Activated CD4-positive, alpha-beta T cell treated with anti-CD3 and anti-CD28 coated beads for 4 hours (primary cell): ENCODE results near the gene SFI1.
A peak's percentile ranks its signal among the peaks of the same experiment; 100 is the strongest.
"Not testable (repeated sequence)": the region's sequence is repeated elsewhere in the genome, so short reads cannot be mapped to it uniquely, and the experiment has no call there.

Experiments
- DNase-seq, 2 donors: peaks; one replicate each; pipeline ENCODE4 v3.0.0-alpha.2; 2020

Gene SFI1

GRCh38 chr22:31544481-31545480 lies 48.4 kb downstream of the SFI1 start:
- no peak for DNase-seq

- DNase-seq = no peak
Measured at GRCh38 chr22:31550871-31551370, 54.6 kb downstream of the SFI1 start.

- DNase-seq = peak in 1 of 2 donors; percentile 14
Measured at GRCh38 chr22:31556627-31557203, 60.4 kb downstream of the SFI1 start.

GRCh38 chr22:31558546-31558945 lies 62.2 kb downstream of the SFI1 start:
- DNase-seq = not testable (repeated sequence)

- peak; percentile 39 to 44 for DNase-seq
Measured at GRCh38 chr22:31561238-31561887, 65.0 kb downstream of the SFI1 start.

- DNase-seq = no peak
Measured at GRCh38 chr22:31561970-31562369, 65.6 kb downstream of the SFI1 start.

GRCh38 chr22:31566484-31566883 lies 70.1 kb downstream of the SFI1 start:
- no peak for DNase-seq

GRCh38 chr22:31567196-31567595 lies 70.9 kb downstream of the SFI1 start:
- DNase-seq = no peak

- no peak for DNase-seq
Measured at GRCh38 chr22:31567702-31568101, 71.4 kb downstream of the SFI1 start.

- no peak for DNase-seq
Measured at GRCh38 chr22:31569126-31569525, 72.8 kb downstream of the SFI1 start.

GRCh38 chr22:31572939-31573338 lies 76.6 kb downstream of the SFI1 start:
- no peak for DNase-seq

GRCh38 chr22:31574055-31574670 lies 77.8 kb downstream of the SFI1 start:
- no peak for DNase-seq

- DNase-seq = no peak
Measured at GRCh38 chr22:31575190-31575589, 78.9 kb downstream of the SFI1 start.

GRCh38 chr22:31577711-31578110 lies 81.4 kb downstream of the SFI1 start:
- no peak for DNase-seq

- no peak for DNase-seq
Measured at GRCh38 chr22:31578171-31578570, 81.8 kb downstream of the SFI1 start.

GRCh38 chr22:31579835-31580242 lies 83.5 kb downstream of the SFI1 start:
- no peak for DNase-seq

GRCh38 chr22:31583861-31584485 lies 87.6 kb downstream of the SFI1 start:
- no peak for DNase-seq

GRCh38 chr22:31584804-31585160 lies 88.4 kb downstream of the SFI1 start:
- DNase-seq = no peak

GRCh38 chr22:31585161-31585859 lies 89.0 kb downstream of the SFI1 start:
- DNase-seq = peak; percentile 5

GRCh38 chr22:31586137-31586920 lies 90.0 kb downstream of the SFI1 start:
- no peak for DNase-seq
